ENCODE data around the gene EXOSC5.
A peak's percentile ranks its signal among the peaks of the same experiment; 100 is the strongest.

The EXOSC5 gene

DNA sequence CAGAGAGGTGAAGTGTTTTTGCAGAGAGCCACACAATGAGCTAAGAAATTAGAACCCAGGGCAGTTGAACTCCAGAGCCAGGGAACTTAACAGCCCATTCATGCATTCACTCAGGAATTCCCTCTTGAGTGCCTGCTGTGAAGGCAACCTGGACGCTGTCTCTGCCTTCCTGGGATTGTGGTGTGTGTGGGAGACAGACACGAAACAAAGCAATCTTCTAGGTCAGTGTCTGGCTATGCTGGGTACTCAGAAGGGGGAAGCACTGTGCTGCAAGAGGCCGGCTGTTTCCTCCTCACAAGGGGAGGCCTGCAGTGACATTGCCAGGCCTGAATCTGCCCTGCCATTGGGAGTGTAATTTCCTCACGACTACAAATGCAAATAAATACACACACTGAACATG, 10.1 kb upstream of the EXOSC5 start:
- Histone ChIP-seq H3K4me3 (ENCODE audit: low read length) (no peak overlapping the region), H3K9me3 (ENCODE audit: control insufficient read depth, insufficient read depth, low read length) (no peaks in the 10 kb centered on the region), H3K4me1 (ENCODE audit: control insufficient read depth, insufficient read depth, low read length) (no peaks in the 10 kb centered on the region), H3K36me3 (ENCODE audit: control insufficient read depth, insufficient read depth, low read length) (no peaks in the 10 kb centered on the region; the same call in 1 of the 2 replicates), H3K27ac (ENCODE audit: low read length) (no peak overlapping the region), H3K27me3 (ENCODE audit: control insufficient read depth, insufficient read depth, low read length) (no peaks in the 10 kb centered on the region)
- no CpG with 5 or more reads among the region's 4 CpGs for WGBS (ENCODE audit: insufficient coverage, insufficient read length)
- peak; percentile 25 for DNase-seq (ENCODE audit: low read depth, low spot score)

DNA sequence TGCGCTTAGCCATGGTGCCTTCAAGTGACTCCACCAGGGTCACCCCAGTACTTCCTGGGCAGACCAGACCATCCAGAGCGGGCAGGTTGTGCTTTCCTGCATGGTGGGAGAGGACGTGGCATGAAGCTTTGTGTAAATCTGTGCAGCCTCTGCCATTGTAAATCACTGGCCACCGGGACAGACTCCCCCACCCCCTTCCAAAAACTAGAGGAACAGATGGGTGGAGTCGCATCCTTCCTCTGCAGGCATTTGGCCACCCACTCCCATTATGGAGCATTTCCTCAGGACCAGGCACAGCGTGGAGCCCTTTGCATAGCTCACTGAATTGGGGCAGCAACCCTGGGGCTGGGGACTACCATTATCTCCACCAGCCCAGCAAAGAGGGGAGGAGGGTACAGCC, 8.6 kb upstream of the EXOSC5 start:
- Histone ChIP-seq H3K27ac (ENCODE audit: low read length) (no peak overlapping the region), H3K9me3 (ENCODE audit: control insufficient read depth, insufficient read depth, low read length) (no peaks in the 10 kb centered on the region), H3K36me3 (ENCODE audit: control insufficient read depth, insufficient read depth, low read length) (no peaks in the 10 kb centered on the region; the same call in 1 of the 2 replicates), H3K4me1 (ENCODE audit: control insufficient read depth, insufficient read depth, low read length) (no peaks in the 10 kb centered on the region), H3K27me3 (ENCODE audit: control insufficient read depth, insufficient read depth, low read length) (no peaks in the 10 kb centered on the region), H3K4me3 (ENCODE audit: low read length) (no peak overlapping the region)
- no peak for DNase-seq (ENCODE audit: low read depth, low spot score)
- WGBS (ENCODE audit: insufficient coverage, insufficient read length): no CpG with 5 or more reads among the region's 6 CpGs

DNA sequence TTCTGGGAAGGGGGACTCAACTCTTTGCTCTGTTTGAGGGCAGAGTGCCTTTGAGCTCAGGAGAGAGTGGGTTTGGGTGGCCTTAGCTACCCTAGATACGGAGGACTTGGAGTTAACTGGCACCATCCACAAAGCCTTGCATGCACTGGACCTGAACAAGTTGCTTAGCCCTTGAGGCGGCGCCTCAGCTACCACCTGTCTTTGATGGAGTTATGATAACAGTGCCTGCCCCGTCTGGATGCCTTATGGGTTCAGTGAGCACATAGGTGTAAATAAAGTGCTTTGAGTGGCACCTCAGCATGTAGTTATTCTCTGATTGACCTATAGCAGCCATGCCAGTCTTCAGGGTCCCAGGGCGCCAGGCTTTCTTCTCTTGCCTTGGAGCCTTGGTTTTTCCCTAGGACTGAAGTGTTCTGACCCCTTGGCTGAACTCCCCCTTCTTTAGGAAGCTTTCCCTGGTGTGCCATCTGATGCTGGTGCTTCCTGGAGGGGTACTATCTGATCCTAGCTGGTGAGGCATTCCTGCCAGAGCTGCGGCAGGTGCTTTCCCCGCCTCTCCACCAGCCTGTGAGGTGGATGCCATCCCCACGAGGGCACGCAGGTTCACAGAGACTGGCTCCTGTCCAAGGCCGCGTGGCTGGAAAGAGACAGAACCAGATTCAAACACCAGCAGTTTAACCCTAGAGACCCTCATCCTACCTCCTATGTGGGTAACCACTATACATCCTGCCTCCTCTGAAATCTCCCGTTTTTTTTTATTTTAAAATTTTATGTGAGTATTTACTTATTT, 6.2 kb upstream of the EXOSC5 start:
- H3K4me3 ChIP-seq (ENCODE audit: low read length): no peak overlapping the region
- H3K27me3 ChIP-seq (ENCODE audit: control insufficient read depth, insufficient read depth, low read length): no peaks in the 10 kb centered on the region
- no peaks in the 10 kb centered on the region; the same call in 1 of the 2 replicates for H3K36me3 ChIP-seq (ENCODE audit: control insufficient read depth, insufficient read depth, low read length)
- no CpG with 5 or more reads among the region's 12 CpGs for WGBS (ENCODE audit: insufficient coverage, insufficient read length)
- peaks cover 3% of the 10 kb centered on the region; the same call in 1 of the 2 replicates for H3K4me1 ChIP-seq (ENCODE audit: control insufficient read depth, insufficient read depth, low read length)
- no peak overlapping the region for H3K27ac ChIP-seq (ENCODE audit: low read length)
- no peaks in the 10 kb centered on the region for H3K9me3 ChIP-seq (ENCODE audit: control insufficient read depth, insufficient read depth, low read length)
- no peak for DNase-seq (ENCODE audit: low read depth, low spot score)

GRCh38 chr19:41402010-41402409, 4.9 kb upstream of the EXOSC5 start:
- no peak for DNase-seq (ENCODE audit: low read depth, low spot score)
- no CpG with 5 or more reads among the region's 3 CpGs for WGBS (ENCODE audit: insufficient coverage, insufficient read length)
- Histone ChIP-seq H3K27me3 (ENCODE audit: control insufficient read depth, insufficient read depth, low read length) (no peaks in the 10 kb centered on the region), H3K9me3 (ENCODE audit: control insufficient read depth, insufficient read depth, low read length) (no peaks in the 10 kb centered on the region), H3K36me3 (ENCODE audit: control insufficient read depth, insufficient read depth, low read length) (no peaks in the 10 kb centered on the region; the same call in 1 of the 2 replicates), H3K4me1 (ENCODE audit: control insufficient read depth, insufficient read depth, low read length) (peaks cover 3% of the 10 kb centered on the region; the same call in 1 of the 2 replicates), H3K4me3 (ENCODE audit: low read length) (no peak overlapping the region), H3K27ac (ENCODE audit: low read length) (no peak overlapping the region)

DNA sequence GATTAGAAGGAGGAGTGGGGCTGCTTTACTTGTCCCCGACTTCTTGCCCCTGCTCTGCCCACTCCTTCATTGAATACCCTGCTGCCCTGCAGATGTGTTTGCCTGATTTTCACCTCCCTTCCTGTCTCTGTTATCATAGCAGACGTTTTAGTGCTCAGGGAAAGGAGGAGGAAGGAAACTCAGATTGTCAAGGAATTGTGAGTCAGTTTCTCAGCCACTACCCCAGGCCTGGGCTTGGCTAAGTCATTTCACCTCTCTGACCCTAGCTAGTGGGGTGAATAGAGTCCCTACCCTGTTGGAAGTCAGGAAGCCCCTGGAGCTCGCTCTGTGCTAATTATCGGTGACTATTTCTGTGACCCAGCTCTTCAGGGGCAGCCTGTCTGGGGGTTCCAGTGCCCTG, 4.3 kb upstream of the EXOSC5 start:
- Histone ChIP-seq H3K27me3 (ENCODE audit: control insufficient read depth, insufficient read depth, low read length) (no peaks in the 10 kb centered on the region), H3K4me3 (ENCODE audit: low read length) (no peak overlapping the region), H3K36me3 (ENCODE audit: control insufficient read depth, insufficient read depth, low read length) (no peaks in the 10 kb centered on the region; the same call in 1 of the 2 replicates), H3K4me1 (ENCODE audit: control insufficient read depth, insufficient read depth, low read length) (peaks cover 3% of the 10 kb centered on the region; the same call in 1 of the 2 replicates), H3K9me3 (ENCODE audit: control insufficient read depth, insufficient read depth, low read length) (no peaks in the 10 kb centered on the region), H3K27ac (ENCODE audit: low read length) (no peak overlapping the region)
- no CpG with 5 or more reads among the region's 4 CpGs for WGBS (ENCODE audit: insufficient coverage, insufficient read length)
- no peak for DNase-seq (ENCODE audit: low read depth, low spot score)

GRCh38 chr19:41399525-41399924, 2.4 kb upstream of the EXOSC5 start:
- no peak overlapping the region for H3K27ac ChIP-seq (ENCODE audit: low read length)
- DNase-seq (ENCODE audit: low read depth, low spot score): no peak
- H3K4me3 ChIP-seq (ENCODE audit: low read length): no peak overlapping the region
- H3K4me1 ChIP-seq (ENCODE audit: control insufficient read depth, insufficient read depth, low read length): peaks cover 3% of the 10 kb centered on the region; the same call in 1 of the 2 replicates
- no peaks in the 10 kb centered on the region for H3K9me3 ChIP-seq (ENCODE audit: control insufficient read depth, insufficient read depth, low read length)
- H3K27me3 ChIP-seq (ENCODE audit: control insufficient read depth, insufficient read depth, low read length): no peaks in the 10 kb centered on the region
- H3K36me3 ChIP-seq (ENCODE audit: control insufficient read depth, insufficient read depth, low read length): no peaks in the 10 kb centered on the region; the same call in 1 of the 2 replicates
- no CpG with 5 or more reads among the region's 2 CpGs for WGBS (ENCODE audit: insufficient coverage, insufficient read length)

- no peaks in the 10 kb centered on the region for H3K9me3 ChIP-seq (ENCODE audit: control insufficient read depth, insufficient read depth, low read length)
- H3K27ac ChIP-seq (ENCODE audit: low read length): no peak overlapping the region
- DNase-seq (ENCODE audit: low read depth, low spot score): no peak
- H3K36me3 ChIP-seq (ENCODE audit: control insufficient read depth, insufficient read depth, low read length): no peaks in the 10 kb centered on the region; the same call in 1 of the 2 replicates
- H3K4me1 ChIP-seq (ENCODE audit: control insufficient read depth, insufficient read depth, low read length): peaks cover 3% of the 10 kb centered on the region; the same call in 1 of the 2 replicates
- WGBS (ENCODE audit: insufficient coverage, insufficient read length): no CpG with 5 or more reads among the region's 3 CpGs
- no peaks in the 10 kb centered on the region for H3K27me3 ChIP-seq (ENCODE audit: control insufficient read depth, insufficient read depth, low read length)
- H3K4me3 ChIP-seq (ENCODE audit: low read length): no peak overlapping the region
Measured at GRCh38 chr19:41399091-41399490, 1.9 kb upstream of the EXOSC5 start.

DNA sequence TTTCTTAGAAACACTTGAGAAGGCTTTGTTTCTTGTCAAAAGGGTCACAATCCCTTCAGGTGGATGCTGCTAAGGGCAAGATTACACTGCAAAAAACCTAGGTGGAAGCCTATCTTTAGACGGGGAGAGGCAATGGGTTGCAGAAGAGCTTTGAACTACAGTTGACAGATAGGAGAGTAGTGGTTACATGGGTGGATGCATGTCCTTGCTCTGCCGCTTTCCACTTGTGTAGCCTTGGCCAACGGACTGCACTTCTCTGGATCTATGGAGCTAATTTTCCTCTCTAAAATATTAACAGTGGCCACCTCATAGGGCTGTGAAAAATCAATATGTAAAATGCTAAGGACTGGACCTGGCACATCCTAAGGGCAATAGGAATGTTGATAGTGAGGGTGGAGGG, 1.4 kb upstream of the EXOSC5 start:
- Histone ChIP-seq H3K4me1 (ENCODE audit: control insufficient read depth, insufficient read depth, low read length) (peaks cover 3% of the 10 kb centered on the region; the same call in 1 of the 2 replicates), H3K4me3 (ENCODE audit: low read length) (peak overlapping the region; percentile 94; the same call in 1 of the 2 replicates), H3K27ac (ENCODE audit: low read length) (no peak overlapping the region), H3K27me3 (ENCODE audit: control insufficient read depth, insufficient read depth, low read length) (no peaks in the 10 kb centered on the region), H3K36me3 (ENCODE audit: control insufficient read depth, insufficient read depth, low read length) (no peaks in the 10 kb centered on the region; the same call in 1 of the 2 replicates), H3K9me3 (ENCODE audit: control insufficient read depth, insufficient read depth, low read length) (no peaks in the 10 kb centered on the region)
- DNase-seq (ENCODE audit: low read depth, low spot score): no peak
- WGBS (ENCODE audit: insufficient coverage, insufficient read length): no CpG with 5 or more reads among the region's 3 CpGs

DNA sequence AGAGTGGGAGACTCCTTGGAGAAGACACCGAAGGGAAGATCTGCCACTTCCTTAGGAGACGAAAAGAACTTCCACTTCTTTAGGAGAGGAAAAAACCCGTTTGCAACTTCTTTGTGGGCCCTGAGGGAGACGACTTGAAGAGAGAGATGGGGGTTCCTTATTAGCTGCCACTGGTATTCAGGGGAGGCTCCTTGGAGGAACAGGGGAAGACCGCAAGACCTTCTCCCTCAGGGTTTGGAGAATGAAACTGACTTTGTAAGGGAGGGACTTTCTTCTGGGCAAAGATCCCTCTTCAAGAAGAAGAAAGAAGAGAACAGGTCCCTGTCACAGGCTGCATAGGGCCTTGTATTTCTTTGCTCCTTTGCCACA, 875 bp upstream of the EXOSC5 start:
- Histone ChIP-seq H3K9me3 (ENCODE audit: control insufficient read depth, insufficient read depth, low read length) (no peaks in the 10 kb centered on the region), H3K36me3 (ENCODE audit: control insufficient read depth, insufficient read depth, low read length) (no peaks in the 10 kb centered on the region; the same call in 1 of the 2 replicates), H3K27me3 (ENCODE audit: control insufficient read depth, insufficient read depth, low read length) (no peaks in the 10 kb centered on the region), H3K4me3 (ENCODE audit: low read length) (peak overlapping the region; percentile 94), H3K4me1 (ENCODE audit: control insufficient read depth, insufficient read depth, low read length) (peaks cover 3% of the 10 kb centered on the region; the same call in 1 of the 2 replicates), H3K27ac (ENCODE audit: low read length) (no peak overlapping the region)
- WGBS (ENCODE audit: insufficient coverage, insufficient read length): no CpG with 5 or more reads among the region's 5 CpGs
- no peak for DNase-seq (ENCODE audit: low read depth, low spot score)

DNA sequence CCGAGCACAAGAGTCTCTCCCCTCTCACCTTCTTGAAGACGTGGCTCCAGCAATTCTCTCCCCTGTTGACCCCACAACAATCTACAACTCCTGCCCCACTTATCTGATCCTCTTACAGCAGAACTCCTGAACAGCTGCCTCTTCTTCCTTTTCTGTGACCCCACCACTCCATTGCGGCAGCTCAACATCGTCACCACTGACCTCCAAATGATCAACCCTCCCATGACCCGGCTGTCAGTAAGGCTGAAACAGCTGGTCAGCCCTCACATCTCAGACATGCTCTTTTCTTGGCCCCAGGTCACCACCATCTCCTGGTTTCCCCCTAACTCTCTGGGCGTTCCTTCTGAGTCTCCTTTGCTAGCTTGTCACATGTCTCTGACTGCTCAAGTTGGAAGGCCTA, 1.8 kb downstream of the EXOSC5 start:
- Histone ChIP-seq H3K4me1 (ENCODE audit: control insufficient read depth, insufficient read depth, low read length) (peaks cover 3% of the 10 kb centered on the region; the same call in 1 of the 2 replicates), H3K4me3 (ENCODE audit: low read length) (no peak overlapping the region)
- WGBS (ENCODE audit: insufficient coverage, insufficient read length): no CpG with 5 or more reads among the region's 6 CpGs

More for the DNA sequence above, 1.8 kb downstream of the EXOSC5 start:
- Histone ChIP-seq H3K27ac (ENCODE audit: low read length) (no peak overlapping the region), H3K27me3 (ENCODE audit: control insufficient read depth, insufficient read depth, low read length) (no peaks in the 10 kb centered on the region), H3K9me3 (ENCODE audit: control insufficient read depth, insufficient read depth, low read length) (no peaks in the 10 kb centered on the region), H3K36me3 (ENCODE audit: control insufficient read depth, insufficient read depth, low read length) (peaks cover 9% of the 10 kb centered on the region; the same call in 1 of the 2 replicates)
- no peak for DNase-seq (ENCODE audit: low read depth, low spot score)

Measured in iPS DF 6.9 (cell line).